LoVo (cell line): ENCODE data around the gene CWH43.
"Not testable (repeated sequence)": the region's sequence is repeated elsewhere in the genome, so short reads cannot be mapped to it uniquely, and the experiment has no call there.

ENCODE experiments used
- DNase-seq: peaks from one replicate; pipeline ENCODE4 v3.0.0-alpha.2; 2016; ENCODE audit warnings: low spot score

Gene CWH43

DNA sequence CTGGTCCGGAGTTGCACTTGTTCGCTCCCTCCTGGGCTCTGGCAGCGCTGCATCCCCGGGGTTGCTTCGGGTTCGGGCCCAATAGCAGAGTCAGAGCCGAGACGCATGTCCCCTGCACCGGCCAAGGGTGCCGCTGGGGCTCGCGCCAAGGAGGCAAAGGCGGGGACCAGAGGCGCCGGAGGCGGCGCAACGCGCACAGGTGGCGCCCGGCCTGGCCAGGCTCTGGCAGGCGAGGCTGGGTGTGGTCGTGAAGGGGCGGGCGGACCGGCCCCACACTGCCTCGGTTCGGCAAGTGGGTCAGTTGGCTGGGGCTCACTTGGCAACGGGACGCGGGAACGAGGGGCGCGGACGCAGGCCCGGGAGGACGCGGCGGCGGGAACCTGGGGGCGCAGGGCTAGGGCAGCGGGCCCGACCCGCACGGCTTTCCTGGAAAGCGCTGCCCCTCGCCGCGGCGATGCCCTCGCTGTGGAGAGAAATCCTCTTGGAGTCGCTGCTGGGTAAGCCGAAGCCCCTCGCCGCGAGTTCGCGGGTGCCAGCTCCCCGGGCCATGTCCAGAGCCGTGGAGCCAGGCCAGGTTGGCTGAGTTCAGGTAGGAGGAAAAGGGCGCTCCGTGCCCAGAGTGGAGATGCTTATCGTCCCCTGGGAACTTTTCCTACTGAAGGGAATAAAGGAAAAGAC lies at the start of gene CWH43:
TSS of gene CWH43 (plus strand) at position 300 of the 678 bp plus-strand sequence. CDS start at position 455, 155 bp downstream.
- DNase-seq, result no peak

DNA sequence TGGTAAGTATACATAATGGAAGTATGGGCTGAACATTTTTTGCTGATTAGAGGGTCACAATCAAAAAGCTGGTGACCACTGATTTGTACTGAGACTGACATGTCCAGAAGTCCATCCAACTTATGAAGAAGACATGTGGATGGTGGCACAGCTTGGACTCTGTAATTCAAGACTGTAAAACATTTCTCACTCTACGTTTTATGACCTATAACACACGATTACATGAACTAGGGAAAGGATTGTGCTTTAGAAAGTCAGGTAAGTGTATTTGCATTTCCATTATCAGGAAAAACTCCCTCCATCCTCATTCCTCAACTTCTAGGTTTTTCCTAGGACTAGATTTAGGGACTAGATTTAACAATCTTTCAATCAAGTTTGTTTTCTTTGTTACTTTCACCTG lies 49.0 kb upstream of the CWH43 start:
- no peak for DNase-seq

DNA sequence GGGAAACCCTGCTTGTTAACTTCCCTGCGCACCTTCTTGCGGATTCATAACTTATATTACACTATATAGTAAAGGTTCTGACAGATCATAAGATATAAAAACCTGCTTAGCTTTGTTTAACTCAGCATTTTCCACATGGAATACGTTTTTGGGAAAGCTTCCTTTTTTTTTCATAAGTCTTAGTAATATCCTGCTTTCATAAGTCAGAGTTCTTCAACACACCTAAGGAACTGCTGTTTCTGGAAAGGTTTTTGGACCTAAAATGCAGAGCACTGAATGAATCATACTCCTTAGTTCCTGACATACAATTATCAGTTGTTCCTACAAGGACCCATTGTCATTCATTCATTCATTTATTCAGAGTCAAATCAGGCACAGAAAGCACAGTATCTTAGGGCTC lies 47.2 kb upstream of the CWH43 start:
- DNase-seq, result no peak

DNA sequence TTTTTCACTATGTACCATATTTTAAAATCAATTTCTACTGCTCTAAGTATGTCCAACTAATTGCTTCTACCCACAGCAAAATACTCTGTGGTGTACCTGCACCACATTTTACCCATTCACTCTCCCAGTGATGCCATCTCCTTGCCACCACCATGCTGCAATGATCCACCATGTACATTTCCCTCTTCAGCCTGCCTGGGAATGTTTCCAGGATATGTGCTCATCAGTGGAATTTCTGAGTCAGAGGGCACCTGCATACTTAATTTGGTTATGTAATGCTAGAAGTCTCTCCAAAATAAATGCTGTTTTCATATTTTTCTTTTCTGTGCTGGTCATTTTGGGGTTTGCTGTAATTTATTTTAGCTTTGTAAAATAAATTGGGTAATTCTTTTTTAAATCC lies 46.3 kb upstream of the CWH43 start:
- peak; percentile 57 for DNase-seq

DNA sequence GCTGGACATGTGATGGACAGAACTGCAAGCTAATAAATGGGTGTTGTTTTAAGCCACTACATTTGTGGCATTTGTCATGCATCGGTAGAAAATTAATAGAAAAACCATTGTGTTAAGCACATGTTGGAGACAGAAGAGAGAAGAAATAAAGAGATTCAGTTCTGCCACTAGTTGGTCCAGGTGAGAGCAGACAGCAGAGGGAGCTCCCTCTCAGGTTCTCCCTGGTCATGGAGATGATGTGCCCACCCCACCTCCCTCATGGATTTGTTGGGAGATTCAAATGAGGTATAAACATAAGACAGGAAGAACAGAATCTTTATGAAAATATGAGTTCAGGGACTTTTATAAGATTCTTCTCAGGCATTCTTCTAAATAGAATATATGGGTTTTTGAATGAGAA lies 42.7 kb upstream of the CWH43 start:
- DNase-seq, result no peak

DNA sequence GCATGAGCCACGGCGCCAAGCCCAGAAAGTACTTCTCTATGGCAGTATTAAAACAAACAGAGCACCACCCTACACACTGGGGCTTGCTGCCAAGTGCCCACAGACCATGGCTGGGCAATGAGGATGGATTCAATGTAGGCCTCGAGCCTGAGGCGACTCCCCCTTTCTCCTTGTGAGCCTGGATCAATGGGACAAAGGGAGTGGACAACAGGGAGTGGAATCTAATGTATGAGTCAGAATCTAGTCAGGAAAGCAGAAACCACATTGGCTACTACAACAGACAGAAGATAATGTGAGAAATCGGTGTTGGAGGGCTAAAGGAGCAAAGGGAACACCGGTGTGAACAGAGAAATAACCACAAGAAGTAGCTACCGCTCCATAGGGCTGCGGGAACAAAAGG lies 41.8 kb upstream of the CWH43 start:
- DNase-seq, result peak; percentile 77

DNA sequence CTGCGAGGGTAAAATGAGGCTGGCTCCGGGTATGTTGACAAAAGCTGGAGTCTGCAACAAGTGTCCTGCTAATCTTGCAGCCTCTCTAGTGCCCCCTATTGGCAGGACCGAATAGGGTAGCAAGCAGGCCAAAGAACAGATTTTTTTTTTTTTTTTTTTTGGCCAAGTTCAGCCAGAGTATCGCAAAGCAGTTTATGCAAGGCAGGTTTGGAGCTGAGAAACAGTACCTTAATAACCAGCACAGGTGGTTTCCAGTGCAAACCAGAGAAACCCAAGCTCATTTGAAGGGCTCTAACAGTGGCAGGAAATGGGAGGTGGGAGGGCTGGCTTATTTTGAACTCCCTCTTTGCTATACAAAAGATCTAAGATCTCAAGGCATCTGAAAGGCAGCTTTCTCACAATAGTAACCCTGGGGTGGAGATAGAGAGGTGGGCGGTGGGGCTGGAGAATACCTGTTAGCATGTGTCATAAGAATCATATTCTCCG lies 41.3 kb upstream of the CWH43 start:
- no peak for DNase-seq

DNA sequence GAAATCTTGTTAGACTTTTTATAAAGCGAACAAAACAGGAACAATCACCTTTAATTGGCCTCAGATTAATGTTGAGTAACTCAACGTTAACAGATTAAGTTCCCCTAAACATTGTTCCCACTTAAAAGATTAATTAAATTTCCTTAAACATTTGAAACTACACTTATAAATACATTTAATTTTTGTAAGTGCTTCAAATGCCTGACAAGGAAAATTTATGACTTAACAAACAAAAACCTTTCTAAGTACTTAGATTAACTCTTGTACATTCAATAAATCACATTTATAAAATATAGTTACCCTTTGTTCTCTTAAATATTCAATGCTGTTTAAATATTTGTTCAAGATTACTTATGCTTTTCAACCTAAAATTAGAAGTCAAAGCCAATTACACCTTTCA lies 40.1 kb upstream of the CWH43 start:
- DNase-seq, result no peak

DNA sequence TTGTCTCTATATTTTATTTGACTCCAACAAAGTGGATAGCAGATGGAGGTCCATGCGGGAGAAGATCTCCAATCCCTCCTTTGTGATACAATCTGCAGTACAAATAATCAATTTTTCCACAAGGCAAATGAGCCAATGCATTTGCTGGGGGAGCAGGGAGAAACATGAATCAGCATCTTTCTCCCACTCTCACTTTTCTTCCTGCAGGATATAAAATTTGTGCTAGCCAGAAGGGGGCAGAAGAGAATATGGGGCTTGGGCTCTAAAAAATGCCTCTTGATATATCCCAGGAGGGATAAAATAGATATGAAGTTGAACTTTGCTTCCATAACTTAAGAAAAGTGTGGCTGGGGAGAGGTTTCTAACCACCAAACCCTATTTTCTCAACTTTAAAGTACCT lies 38.3 kb upstream of the CWH43 start:
- DNase-seq, result no peak

DNA sequence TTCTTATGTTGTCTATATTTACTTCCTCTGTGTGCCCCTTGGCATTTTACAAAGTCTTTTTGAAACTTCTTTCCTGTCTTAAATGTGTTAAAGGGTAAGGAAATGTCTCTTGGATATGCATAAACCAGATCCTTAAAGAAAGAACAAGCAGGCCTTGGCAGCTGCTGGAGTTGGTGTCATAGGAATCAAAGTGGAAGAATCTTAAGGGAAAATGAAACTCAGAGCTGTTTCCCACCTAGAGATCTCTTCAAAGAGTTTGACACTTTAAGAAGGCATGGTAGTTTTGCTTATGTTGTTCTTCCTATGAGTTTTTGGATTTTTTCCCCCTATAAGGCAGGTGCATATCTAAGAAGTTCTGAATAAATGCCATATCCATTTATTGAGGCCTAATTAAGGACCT lies 37.0 kb upstream of the CWH43 start:
- DNase-seq, result no peak

DNA sequence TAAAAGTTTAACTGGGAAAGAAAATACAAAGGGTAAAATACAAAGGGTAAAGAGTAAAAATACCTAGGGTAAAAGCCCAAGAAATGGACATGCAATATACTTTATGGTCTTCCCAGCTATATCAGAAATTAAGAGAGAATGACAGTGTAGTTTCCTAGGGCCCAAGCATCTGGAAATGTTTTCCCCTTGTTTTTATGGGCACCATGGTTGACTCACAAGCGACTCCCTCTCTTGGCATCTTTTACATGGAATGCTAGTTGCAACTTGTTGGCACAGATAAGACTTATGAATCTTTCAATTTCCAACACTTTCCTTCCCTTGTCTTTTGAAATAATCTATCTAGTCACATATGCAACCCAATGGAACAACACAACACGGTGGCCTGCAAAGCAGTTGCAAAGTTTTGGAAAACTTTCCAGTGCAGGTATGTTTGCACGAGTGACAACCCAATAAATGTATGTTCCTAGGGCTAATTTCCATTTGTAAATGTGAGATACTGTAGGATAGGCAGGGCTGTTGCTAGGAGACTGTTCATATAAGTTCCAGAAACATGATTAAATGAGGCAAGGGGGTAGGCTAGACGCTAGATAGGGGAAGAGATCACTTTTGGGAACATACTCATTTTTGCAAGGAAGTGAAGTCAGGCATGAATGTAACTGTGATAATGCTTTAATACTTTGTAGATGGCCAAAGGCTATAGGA lies 36.4 kb upstream of the CWH43 start:
- DNase-seq, result peak; percentile 38

DNA sequence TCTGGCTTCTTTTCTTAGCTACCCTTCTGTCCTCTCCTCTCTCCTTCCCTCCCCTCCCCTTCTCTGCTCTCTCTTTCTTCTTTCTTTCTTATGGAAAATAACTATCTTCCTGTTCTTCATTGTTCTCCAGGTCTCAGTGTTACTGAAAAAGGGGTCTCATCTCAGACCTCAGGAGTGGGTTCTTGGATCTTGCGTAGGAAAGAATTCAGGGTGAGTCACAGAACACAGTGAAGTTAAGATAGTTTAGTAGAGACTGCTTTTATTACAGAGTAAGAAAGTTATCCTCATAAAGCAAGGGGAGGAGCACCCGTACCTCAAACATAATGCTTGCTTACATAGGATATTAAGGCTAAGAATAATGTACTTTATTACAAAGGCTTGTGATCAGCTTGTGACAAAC lies 31.8 kb upstream of the CWH43 start:
- no peak for DNase-seq

DNA sequence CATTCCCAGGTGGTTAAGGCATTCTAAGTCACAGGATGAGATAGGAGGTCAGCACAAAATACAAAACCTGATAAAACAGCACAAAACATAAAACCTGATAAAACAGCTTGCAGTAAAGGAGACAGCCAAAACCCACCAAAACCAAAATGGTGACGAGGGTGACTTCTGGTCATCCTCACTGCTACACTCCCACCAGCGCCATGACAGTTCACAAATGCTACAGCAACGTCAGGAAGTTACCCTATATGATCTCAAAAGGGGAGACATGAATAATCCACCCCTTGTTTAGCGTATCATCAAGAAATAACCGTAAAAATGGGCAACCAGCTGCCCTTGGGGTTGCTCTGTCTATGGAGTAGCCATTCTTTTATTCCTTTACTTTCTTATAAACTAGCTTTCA lies 28.7 kb upstream of the CWH43 start:
- not testable (repeated sequence) for DNase-seq

DNA sequence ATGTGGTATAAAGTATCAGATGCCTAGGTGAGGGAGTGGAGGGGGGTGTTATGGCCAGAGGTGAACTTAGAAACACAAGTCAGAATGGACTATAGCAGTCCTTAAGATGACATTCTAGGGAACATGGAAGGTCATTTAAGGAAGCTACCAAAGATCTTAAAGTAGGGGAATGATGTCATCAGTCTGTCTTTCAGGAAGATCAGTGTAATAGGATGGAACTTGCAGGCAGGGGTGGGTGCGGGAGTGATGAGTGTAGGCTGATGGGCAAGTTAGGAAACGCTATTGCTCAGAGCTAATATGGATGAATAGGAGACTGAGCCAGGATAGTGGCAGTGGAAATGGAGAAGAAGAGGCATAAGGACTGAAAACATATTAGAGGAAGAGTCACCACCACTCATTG lies 27.5 kb upstream of the CWH43 start:
- DNase-seq, result no peak

DNA sequence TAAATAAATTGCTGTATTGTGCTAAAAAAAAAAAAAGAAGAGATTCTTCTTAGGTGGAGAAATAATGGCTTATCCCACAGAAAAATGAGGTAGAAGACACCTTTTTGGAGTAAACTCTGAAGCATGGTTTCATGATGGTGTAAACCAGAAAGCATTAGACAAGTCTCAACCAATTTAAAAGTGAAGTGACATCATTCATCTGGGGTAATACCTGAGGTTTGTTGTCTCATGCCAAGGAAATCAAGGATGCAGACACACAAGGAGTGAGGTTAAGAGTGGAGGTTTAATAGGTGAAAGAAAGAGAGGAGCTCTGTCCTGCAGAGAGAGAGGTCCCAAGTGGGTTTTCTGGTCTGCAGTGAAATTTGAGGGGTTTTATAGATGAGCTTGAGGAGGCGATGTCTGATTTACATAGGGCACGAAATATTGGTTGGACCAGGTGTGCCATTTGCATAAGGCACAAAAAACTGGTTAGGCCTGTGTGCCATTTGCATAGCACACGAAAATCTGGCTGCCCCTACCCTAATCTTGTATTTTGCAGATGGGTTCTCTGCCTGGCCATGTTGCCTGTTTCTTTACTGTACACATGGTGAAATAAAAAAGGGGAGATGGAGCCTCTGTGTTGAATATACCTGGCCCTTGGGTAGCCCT lies 25.0 kb upstream of the CWH43 start:
- no peak for DNase-seq

DNA sequence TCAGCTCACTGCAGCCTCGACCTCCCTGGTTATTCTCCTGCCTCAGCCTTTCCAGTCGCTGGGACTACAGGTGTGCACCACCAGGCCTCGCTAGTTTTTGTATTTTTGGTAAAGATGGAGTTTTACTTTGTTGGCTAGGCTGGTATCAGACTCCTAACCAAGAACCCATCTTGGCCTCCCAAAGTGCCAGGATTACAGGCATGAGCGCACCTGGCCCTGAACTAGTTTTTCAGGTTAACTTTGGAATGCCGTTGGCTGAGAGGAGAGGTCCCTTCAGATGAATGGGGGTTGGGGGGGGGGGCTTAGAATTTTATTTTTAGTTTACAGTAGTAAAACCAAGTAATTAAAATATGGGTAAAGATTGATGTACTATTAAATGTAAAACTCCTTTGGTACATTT lies 23.4 kb upstream of the CWH43 start:
- DNase-seq, result no peak

DNA sequence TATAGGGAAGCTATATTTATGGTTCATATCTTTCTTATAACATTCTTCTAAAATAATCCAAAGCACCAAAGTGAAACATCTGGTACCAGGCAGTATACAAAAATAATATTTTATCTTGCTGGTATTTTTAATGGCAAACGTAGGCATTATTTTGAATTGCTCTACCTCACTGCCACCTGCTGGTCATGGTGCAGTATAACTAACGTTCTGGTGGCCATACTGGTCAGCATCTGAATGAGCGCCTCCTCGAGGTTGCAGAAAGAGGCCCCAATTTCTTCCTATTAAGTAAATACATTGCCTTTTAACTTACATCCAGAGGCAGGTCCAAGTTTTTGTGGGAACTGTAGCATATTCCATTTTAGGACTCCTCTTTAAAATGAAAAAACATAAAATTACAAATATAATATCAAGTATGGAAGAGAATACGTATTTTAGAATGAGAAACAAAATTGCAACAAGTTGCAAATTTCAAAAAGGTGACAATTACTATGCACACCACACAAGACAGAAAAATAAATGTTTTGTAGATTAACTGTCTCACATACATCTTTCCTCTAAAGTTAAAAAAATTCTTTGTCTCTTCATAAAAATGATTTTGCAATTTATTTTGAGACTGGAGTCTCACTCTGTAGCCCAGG lies 22.9 kb upstream of the CWH43 start:
- DNase-seq, result peak; percentile 86

DNA sequence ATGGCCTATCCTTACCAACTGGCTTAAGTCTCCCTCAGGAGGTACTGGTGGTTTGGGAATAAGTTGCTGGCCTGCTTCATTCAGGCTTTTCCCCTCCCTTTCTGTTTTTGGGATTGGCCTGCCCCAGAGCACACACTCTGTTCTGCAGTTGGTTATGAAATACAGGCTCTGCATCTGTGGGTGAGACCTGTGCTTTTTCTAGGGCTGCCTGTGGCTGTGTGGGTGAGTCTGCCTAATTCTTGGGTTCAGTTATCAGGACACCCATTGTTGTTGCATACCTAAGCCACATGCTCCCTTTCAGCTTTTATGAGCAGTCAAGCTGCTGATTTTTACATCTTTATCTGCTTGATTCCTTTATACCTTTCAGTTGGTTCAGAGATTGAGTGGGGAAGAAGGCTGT lies 19.0 kb upstream of the CWH43 start:
- DNase-seq, result no peak

DNA sequence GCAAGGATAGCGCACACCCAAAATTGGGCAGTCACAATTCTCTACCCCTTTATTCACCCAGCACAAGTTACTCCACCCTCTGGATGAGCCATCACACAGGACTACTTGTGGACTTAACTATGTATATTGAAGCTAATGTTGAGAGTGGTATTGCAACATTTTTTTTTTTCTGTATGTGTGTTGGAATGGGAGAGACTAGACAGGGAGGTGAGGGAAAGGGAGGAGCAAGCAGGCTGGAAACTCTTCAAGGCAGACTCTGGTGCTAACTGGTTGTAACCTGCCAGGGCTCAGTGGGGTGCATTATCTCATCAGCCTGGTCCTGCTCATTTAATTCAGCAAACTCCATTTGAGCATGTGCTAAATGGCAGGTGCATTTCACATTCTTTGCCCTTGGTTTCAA lies 18.4 kb upstream of the CWH43 start:
- DNase-seq, result no peak

DNA sequence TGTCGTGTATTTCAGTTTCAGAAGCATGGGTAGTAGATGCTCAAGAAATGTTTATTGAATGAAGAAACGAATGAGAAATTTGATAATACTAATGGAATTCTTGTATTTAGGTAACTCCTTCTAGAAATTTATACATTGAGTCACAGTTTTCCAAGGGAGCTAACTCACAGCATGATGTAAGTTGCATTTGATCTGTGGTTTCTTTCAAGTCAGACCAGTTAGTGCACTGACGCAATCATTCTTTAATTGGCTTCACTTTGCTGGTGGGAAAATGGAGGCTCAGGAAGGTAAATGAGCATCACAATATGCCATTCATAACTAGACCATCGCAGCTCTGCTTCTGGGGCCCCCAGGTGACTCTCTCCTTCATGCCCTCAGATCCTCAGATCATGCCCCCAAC lies 17.3 kb upstream of the CWH43 start:
- no peak for DNase-seq

DNA sequence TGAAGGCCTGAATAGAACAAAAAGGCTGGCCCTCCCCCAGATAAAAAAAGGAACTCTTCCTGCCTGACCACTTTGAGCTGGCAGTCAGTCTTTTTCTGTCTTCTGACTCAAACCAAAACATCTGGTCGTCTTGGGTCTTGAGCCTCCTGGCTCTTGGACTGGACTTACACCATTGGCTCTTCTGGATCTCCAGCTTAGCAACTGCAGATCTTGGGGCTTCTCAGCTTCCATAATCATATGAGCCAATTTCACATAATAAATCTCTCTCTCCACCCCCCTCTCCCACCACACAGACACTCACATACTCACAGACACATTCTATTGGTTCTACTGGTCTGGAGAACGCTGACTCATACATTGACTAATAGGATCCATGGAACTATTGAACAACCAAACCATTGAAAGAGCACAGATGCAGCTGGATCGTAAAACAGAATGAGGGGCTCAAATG lies 15.6 kb upstream of the CWH43 start:
- no peak for DNase-seq

DNA sequence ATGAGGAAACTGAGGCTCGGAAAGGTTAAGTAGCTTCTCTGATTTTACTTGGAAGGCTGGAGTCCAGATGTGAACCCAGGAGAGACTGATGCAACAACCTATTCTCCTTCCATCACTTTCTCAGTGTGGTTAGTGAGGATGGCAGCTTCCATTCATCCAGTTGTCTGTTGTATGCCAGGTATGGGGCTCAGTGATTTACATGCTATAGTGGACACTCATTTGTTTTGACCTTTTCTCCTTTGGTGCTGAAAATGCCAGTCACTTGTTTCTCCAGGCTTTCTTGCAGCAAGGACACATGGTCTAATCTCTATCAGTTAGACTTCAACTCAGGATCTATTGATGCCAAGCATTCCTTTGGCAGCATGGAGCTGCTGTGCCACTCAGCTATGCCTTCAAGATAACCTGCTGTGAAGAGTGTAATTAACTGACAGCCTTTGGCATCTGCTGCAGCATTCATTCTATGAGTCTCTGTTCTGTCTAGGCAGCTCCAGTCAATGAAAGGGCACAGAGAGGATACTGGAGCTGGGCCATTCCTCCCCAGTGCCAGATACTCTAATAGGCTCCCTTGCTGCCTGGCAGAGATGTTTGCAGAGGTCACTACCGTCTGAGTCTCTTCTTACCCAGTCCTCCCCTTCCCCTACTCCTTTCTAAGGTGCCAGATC lies 11.0 kb upstream of the CWH43 start:
- DNase-seq, result no peak
